Measurements from ENCODE around the gene UBAP2L. TPM values are rescaled to one million over a fixed set of nuclear protein-coding genes. Genes with fewer than 3 reads are reported as not detected.

Gene UBAP2L, protein sequence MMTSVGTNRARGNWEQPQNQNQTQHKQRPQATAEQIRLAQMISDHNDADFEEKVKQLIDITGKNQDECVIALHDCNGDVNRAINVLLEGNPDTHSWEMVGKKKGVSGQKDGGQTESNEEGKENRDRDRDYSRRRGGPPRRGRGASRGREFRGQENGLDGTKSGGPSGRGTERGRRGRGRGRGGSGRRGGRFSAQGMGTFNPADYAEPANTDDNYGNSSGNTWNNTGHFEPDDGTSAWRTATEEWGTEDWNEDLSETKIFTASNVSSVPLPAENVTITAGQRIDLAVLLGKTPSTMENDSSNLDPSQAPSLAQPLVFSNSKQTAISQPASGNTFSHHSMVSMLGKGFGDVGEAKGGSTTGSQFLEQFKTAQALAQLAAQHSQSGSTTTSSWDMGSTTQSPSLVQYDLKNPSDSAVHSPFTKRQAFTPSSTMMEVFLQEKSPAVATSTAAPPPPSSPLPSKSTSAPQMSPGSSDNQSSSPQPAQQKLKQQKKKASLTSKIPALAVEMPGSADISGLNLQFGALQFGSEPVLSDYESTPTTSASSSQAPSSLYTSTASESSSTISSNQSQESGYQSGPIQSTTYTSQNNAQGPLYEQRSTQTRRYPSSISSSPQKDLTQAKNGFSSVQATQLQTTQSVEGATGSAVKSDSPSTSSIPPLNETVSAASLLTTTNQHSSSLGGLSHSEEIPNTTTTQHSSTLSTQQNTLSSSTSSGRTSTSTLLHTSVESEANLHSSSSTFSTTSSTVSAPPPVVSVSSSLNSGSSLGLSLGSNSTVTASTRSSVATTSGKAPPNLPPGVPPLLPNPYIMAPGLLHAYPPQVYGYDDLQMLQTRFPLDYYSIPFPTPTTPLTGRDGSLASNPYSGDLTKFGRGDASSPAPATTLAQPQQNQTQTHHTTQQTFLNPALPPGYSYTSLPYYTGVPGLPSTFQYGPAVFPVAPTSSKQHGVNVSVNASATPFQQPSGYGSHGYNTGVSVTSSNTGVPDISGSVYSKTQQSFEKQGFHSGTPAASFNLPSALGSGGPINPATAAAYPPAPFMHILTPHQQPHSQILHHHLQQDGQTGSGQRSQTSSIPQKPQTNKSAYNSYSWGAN
- total RNA-seq, result 19.8 and 21.3 TPM in 2 replicates

DNA sequence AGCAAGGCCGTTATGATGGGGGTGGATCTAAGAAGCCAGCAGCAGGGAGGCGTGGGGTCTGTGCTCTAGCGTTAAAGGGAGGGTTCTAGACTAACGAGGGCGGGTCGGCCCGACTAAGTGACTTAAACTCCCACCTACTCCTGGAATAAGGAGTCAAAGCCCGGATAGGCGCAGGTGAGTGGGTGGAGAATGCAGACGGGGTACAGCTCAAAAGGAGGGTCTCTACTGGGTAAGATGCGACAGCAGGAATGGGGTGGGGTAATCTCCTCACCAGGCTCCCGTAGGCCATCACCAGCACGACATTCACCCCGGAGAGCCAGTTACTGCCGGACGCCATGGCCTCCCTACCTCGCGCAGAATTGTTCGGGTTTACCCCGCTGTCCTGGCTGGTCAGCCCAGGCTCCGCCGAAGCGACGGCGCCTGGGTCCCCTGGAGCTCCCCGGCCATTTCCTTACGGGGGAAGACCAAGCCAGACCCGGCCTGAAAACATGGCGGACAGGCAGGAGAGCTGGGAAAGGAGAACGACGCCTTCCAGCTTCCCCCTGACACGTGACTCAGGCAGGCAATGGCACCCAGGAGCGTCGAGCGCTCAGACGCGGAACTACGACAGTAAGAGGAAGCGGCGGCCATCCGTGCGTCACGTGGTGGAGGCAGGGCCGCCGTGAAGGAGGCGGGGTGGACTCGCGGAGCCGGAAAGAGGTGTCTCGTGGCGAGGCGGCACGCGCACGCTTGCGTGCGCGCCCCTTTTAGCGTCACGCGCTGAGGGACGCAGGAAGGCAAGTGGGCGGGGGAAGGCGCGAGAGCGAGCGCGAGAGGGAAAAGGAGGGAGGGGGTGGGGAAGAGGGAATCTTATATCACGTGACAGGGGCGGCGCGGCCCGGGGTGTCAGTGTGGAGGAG is at the start of gene UBAP2L:
Gene UBAP2L, plus strand, starts transcription at position 885 of the 899 bp plus-strand sequence. CDS start 4,169 bp downstream, outside the sequence.

DNA sequence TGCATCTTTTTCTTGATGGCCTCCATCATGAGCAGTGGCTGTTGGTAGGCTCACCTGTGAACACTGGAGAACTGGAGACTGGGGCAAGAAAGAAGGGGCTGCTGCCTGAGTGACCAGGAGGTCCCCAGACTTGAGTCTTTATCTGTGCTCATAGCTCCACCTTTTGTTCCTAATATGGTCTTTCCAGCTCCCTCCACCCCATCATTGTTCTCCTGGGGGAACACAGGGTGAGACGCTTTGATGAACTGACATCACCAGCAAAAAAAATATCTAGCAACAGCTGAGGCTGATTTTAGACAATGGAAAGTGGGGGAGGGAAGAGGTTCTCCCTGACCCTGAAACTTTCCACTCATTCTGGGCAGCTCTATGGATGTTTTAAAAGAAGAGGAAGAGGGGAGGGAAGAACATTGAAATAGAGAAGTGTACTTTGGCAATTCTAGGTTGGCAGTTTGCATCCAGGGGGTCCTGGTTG is 28.7 kb upstream of the UBAP2L start, which contains the start of gene TPM3:
Gene TPM3, minus strand, starts transcription at position 111 of the 472 bp plus-strand sequence. Its CDS starts 82 bp downstream, at position 29.

DNA sequence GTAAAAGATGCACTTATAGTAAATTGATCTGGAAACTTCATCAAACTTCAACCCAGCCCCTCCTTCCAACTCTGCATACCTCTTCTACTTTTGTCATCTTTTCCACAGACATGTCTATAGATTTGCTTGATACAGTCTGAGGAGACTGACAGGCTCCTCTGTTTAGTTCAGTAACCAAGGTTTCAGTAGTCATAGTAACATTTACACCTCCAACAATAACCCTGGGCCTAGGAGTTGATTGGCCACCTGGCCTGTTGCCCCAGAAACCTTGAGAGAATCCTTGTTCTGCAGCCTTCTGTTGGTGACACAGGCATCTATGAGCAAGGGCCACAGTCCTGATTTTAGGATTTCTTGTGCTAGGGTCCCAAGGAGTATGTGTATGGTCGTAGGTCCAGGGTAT is 14.6 kb upstream of the UBAP2L start, which contains the start of gene CFAP141:
Gene CFAP141, minus strand, starts transcription at position 138 of the 400 bp plus-strand sequence. Its CDS starts 26 bp downstream, at position 112.

DNA sequence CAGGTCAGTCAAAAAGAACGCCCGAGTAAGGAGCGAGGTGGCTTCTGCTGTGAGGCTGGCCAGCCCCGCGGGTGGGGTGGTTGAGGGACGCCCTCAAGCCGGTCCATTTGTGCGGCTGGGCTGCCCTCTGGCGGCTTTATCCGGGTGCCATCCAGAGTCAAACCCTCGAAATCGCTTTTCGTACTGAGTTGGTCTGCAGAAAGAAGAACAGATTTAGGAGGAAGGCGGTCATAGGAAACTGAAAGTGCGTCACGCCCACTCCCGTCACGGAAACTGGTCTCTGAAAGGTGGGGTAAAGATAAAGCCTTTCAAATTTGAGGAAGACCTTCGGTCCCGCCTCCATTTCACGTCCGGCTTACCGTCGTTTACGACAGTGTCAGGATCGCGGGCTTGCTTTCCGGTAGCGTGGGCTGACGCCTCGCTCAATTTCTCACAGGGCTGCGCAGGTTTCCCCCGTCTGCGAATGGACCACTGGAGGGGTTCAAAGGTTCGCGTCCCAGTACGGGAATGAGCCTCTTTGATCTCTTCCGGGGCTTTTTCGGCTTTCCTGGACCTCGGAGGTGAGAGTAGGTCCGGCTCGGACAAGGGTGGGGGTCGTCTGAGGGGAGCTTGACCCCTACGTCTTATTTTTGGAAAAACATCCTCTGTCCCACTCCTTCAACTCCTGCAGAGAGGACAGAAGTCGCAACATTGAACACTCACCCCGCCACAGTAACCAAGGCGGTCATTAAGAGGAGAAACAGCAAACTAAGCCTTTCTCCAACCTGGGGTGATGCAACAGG is 51.7 kb downstream of the UBAP2L start, which contains the start of gene HAX1:
Gene HAX1, plus strand, starts transcription at position 413 of the 782 bp plus-strand sequence. Its CDS starts 95 bp downstream, at position 508.

Other genes starting within 250 kb of the UBAP2L start
- gene JTB, start 243.3 kb upstream of the UBAP2L start, total RNA-seq, result 207 and 231 TPM in 2 replicates
- 42.6 and 50.4 TPM in 2 replicates for gene RAB13, start 234.6 kb upstream of the UBAP2L start, total RNA-seq
- 1,885 and 2,803 TPM in 2 replicates for gene RPS27, start 230.2 kb upstream of the UBAP2L start, total RNA-seq
- gene NUP210L, start 65.9 kb upstream of the UBAP2L start, total RNA-seq, result 0.21 and 0.24 TPM in 2 replicates
- gene TPM3, start 28.9 kb upstream of the UBAP2L start, total RNA-seq, result 196 and 436 TPM in 2 replicates
- not detected in 2 replicates for gene CFAP141, start 14.6 kb upstream of the UBAP2L start, total RNA-seq
- 157 and 191 TPM in 2 replicates for gene HAX1, start 51.7 kb downstream of the UBAP2L start, total RNA-seq
- gene AQP10, start 100.1 kb downstream of the UBAP2L start, total RNA-seq, result under 0.01 TPM in 1 of 2 replicates, not detected in the other
- gene ATP8B2, start 104.6 kb downstream of the UBAP2L start, total RNA-seq, result 11.3 and 45.8 TPM in 2 replicates
- gene IL6R, start 184.4 kb downstream of the UBAP2L start, total RNA-seq, result 16.0 and 49.4 TPM in 2 replicates

Data from tracheal epithelial cell (primary cell).